ENCODE data around the gene EPC1. TPM values are rescaled to one million over a fixed set of nuclear protein-coding genes. Genes with fewer than 3 reads are reported as not detected.

Gene EPC1
- total and polyA plus RNA-seq, 2 donors from 2014 or later, result 12.3 to 42.6 TPM

GRCh38 chr10:32323051-32323450 lies 23.9 kb downstream of the EPC1 start:
- no peak overlapping the region for H3K9ac ChIP-seq (ENCODE audit: low read length in 3 of 3)
- no peak overlapping the region for H3K4me3 ChIP-seq (ENCODE audit: low read length in 3 of 3)
- peaks cover 0 to 35% (median 13%) of the 10 kb centered on the region in 3 donors for H3K4me1 ChIP-seq (ENCODE audit: control insufficient read depth in 2 of 3, insufficient read depth in 2 of 3, low read depth in 1 of 3, low read length in 3 of 3)
- no peak for FAIRE-seq
- no peaks in the 10 kb centered on the region for H3K36me3 ChIP-seq (ENCODE audit: control insufficient read depth in 2 of 3, insufficient read depth in 3 of 3, low read length in 3 of 3)
- intact Hi-C loops (cut with DNase I), result no loop called here
- no peak overlapping the region for H3K27ac ChIP-seq (ENCODE audit: low read depth in 2 of 2, low read length in 2 of 2)
- TF ChIP-seq CTCF (IDR thresholded peaks at IDR 0.05; ENCODE audit: borderline replicate concordance, extremely low read depth, insufficient read depth), result no peak
- no peak for DNase-seq
- no peaks in the 10 kb centered on the region for H3K27me3 ChIP-seq (ENCODE audit: control insufficient read depth, insufficient read depth, low read length)
- no peaks in the 10 kb centered on the region for H3K9me3 ChIP-seq (ENCODE audit: control insufficient read depth in 2 of 3, insufficient read depth in 1 of 3, low read length in 3 of 3)

GRCh38 chr10:32321016-32321631 lies 25.8 kb downstream of the EPC1 start:
- peaks cover 0 to 3% (median 0%) of the 10 kb centered on the region in 3 donors for H3K36me3 ChIP-seq (ENCODE audit: control insufficient read depth in 2 of 3, insufficient read depth in 3 of 3, low read length in 3 of 3)
- intact Hi-C loops (cut with DNase I), result no loop called here
- H3K4me3 ChIP-seq (ENCODE audit: low read length in 3 of 3), result no peak overlapping the region
- H3K27me3 ChIP-seq (ENCODE audit: control insufficient read depth, insufficient read depth, low read length), result no peaks in the 10 kb centered on the region
- TF ChIP-seq CTCF (IDR thresholded peaks at IDR 0.05; ENCODE audit: borderline replicate concordance, extremely low read depth, insufficient read depth), result no peak
- no peak for DNase-seq
- H3K9me3 ChIP-seq (ENCODE audit: control insufficient read depth in 2 of 3, insufficient read depth in 1 of 3, low read length in 3 of 3), result no peaks in the 10 kb centered on the region
- no peak for FAIRE-seq
- peaks cover 0 to 18% (median 8%) of the 10 kb centered on the region in 3 donors for H3K4me1 ChIP-seq (ENCODE audit: control insufficient read depth in 2 of 3, insufficient read depth in 2 of 3, low read depth in 1 of 3, low read length in 3 of 3)
- no peak overlapping the region for H3K9ac ChIP-seq (ENCODE audit: low read length in 3 of 3)
- no peak overlapping the region for H3K27ac ChIP-seq (ENCODE audit: low read depth in 2 of 2, low read length in 2 of 2)

GRCh38 chr10:32318476-32318896 lies 28.5 kb downstream of the EPC1 start:
- FAIRE-seq, result no peak
- H3K9ac ChIP-seq (ENCODE audit: low read length in 3 of 3), result no peak overlapping the region
- intact Hi-C loops (cut with DNase I), result no loop called here
- DNase-seq, result no peak
- no peaks in the 10 kb centered on the region for H3K9me3 ChIP-seq (ENCODE audit: control insufficient read depth in 2 of 3, insufficient read depth in 1 of 3, low read length in 3 of 3)
- H3K27me3 ChIP-seq (ENCODE audit: control insufficient read depth, insufficient read depth, low read length), result no peaks in the 10 kb centered on the region
- H3K36me3 ChIP-seq (ENCODE audit: control insufficient read depth in 2 of 3, insufficient read depth in 3 of 3, low read length in 3 of 3), result peaks cover 0 to 3% (median 0%) of the 10 kb centered on the region in 3 donors
- H3K4me1 ChIP-seq (ENCODE audit: control insufficient read depth in 2 of 3, insufficient read depth in 2 of 3, low read depth in 1 of 3, low read length in 3 of 3), result peaks cover 0 to 13% (median 11%) of the 10 kb centered on the region in 3 donors
- TF ChIP-seq CTCF (IDR thresholded peaks at IDR 0.05; ENCODE audit: borderline replicate concordance, extremely low read depth, insufficient read depth), result no peak
- no peak overlapping the region for H3K27ac ChIP-seq (ENCODE audit: low read depth in 2 of 2, low read length in 2 of 2)
- no peak overlapping the region for H3K4me3 ChIP-seq (ENCODE audit: low read length in 3 of 3)

All from kidney (tissue), 14 donors.